DMS153 (cell line): ENCODE measurements around the gene KIF3A.

Experiments used
- DNase-seq: peaks from one replicate; lab custom pipeline; 2025; lab: John Stamatoyannopoulos, UW

KIF3A gene

DNA sequence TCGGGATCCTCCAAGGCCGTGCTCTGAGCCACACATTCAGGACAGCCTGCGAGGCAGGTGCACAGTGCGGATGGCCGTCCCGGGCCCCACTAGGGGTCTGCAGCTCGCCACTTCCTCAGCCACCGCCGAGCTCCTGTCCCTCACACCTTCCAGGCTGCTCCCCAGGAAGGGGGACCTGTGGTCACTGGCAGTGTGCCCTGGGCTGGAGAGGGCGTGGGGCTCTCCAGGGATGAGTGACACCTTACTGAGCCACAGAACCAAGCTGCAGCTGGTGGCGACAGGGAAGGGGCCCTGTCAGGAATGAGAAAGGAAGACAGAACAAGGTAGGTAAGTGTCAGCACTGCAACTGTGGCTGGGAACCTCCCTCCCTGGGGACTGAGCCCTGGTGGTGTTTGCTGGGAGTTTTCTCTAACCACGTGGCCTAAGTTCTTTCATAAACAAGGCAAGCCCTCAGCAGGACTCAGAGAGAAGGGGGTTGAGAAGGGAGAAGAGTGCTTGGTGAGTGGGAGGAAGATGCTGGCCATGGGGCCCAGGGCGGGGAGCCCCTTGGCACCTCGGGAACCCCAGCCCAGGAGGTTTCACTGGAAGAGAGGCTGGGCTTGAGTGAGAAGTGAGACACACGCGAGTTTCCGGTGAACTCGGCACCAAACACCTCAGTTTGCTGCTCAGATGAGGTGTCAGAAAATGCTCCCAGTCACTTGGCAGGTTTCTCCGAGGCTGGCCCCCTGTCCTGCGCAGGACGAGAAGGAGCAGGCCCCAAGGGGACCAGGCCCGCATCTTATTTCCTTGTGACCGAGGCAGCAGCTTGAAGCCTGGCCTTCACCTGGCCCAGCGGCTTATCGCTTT, 74.2 kb downstream of the KIF3A start:
- no peak for DNase-seq

DNA sequence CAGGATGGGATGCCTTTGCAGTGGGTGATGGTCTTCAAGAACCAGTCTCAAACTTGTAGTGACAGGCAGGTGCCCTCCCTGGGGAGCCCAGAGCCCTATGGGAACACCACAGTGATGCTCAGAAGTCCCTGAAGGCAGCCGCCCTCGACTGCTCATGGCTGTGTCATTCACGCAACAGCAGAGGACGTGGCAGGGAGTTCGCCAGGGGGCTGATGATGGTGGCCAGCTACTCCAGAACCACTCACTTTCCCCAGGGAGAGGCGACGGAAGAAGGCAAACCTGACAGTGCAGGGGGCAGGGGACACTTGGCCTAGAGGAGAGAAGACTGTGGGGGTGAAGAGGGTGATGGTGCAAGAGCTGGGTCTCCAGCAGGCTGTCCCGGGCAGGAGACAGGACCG, 75.3 kb downstream of the KIF3A start:
- DNase-seq, result no peak

DNA sequence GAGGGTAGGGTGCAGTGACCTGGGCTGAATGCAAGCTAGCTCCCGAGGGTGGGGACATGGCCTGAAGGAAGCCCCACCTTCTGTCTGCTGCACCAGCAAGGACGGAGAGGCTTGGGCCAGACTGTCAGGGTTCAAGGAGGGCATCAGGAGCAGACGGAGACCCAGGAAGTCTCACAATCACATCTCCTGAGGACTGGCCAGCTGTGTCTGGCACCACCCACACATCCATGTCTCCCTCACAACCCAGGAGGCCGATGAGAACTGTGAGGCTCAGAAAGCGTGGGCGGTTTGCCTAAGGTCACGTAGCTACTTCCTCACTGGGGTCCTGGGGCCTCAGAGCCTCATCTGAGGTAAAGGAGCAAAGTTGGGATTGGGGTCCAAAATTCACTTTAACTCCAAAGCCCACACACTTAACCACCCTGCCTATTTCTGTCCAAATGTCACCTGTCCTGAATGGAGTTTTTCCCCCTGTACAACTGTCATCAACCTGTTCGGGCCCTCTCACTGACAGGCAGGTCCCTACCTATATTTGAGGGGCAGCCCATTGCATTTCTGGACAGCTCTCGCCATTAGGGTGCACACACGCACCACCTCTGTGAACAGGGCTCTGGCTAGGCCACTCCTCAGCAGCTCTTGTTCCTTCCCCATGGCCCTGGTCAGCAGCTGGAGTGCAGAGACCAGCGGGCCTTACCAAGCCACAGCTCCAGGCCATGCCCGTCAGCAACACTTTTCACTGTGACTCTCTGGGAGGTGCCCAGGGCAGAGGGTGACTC, 75.9 kb downstream of the KIF3A start:
- DNase-seq, result no peak

DNA sequence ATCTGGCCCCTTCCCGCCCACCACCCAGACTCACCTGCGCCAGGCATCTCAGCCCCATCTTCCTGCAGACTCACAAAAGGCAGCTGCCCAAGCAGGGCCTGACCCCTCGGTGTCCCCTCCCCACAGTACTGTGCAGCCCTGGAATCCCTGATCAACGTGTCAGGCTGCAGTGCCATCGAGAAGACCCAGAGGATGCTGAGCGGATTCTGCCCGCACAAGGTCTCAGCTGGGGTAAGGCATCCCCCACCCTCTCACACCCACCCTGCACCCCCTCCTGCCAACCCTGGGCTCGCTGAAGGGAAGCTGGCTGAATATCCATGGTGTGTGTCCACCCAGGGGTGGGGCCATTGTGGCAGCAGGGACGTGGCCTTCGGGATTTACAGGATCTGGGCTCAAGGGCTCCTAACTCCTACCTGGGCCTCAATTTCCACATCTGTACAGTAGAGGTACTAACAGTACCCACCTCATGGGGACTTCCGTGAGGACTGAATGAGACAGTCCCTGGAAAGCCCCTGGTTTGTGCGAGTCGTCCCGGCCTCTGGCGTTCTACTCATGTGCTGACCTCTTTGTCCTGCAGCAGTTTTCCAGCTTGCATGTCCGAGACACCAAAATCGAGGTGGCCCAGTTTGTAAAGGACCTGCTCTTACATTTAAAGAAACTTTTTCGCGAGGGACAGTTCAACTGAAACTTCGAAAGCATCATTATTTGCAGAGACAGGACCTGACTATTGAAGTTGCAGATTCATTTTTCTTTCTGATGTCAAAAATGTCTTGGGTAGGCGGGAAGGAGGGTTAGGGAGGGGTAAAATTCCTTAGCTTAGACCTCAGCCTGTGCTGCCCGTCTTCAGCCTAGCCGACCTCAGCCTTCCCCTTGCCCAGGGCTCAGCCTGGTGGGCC, 77.5 kb downstream of the KIF3A start:
- no peak for DNase-seq

DNA sequence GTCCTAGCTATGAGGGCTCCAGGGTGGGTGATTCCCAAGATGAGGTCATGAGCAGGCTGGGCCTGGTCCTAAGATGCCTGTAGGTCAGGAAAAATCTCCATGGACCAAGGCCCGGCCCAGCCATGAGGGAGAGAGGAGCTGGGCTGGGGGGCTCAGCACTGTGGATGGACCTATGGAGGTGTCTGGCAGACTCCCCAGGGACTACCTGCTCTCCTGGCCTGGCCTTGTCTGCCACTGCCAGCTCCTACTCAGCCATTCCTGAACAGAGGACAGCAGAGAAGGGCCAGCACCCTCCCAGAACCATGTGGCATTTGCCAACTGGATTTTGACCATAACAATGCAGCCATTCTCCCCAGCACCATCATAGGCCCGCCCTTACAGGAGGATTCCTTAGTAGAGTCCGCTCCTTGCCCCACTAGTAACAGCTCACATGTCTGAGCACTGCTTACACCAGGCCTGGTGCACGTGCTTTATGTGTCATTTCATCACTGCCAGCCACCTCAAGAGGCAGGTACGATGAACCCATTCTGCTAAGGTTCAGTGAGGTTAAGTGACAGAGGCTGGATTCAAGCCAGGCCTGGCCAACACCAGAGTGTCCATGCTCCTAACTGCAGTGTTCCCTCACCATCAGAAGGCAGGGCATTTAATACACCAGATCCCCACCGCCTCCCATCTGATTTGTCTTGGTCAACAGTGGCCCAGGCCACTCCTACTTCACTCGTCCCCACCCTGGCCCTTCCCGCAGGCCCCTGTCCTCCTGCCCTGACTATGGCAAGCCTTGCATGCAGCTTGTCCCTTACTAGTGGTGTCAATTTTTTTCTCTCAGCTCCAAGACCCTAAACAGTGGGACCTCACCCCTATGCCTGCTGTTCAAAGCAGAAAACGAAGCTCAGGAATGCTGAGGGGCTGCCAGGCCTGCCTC, 78.7 kb downstream of the KIF3A start:
- no peak for DNase-seq

DNA sequence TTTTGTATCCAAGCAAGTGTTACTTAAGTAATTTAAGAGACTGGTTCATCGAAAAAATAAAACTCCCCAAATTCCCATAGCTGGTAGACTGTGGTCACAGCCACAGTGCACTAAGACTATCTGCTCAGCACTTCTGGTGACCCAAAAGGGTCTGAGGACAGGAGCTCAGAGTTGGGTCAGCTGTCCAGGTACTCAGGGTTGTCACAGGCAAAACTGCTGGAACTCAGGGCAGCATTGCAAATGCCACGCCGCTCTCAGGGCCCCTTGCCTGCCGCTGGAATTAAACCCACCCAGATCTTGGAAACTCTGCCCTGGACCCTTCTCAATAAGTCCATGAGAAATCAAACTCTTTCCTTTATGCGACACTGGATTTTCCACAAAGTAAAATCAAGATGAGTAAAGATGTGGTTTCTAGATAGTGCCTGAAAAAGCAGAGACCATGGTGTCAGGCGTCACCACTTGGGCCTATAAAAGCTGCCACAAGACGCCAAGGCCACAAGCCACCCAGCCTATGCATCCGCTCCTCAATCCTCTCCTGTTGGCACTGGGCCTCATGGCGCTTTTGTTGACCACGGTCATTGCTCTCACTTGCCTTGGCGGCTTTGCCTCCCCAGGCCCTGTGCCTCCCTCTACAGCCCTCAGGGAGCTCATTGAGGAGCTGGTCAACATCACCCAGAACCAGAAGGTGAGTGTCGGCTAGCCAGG, 79.5 kb downstream of the KIF3A start, which contains the start of gene IL13:
Gene IL13, plus strand, starts transcription at position 498 of the 705 bp plus-strand sequence. Its CDS starts 14 bp downstream, at position 512.
- DNase-seq, result no peak

DNA sequence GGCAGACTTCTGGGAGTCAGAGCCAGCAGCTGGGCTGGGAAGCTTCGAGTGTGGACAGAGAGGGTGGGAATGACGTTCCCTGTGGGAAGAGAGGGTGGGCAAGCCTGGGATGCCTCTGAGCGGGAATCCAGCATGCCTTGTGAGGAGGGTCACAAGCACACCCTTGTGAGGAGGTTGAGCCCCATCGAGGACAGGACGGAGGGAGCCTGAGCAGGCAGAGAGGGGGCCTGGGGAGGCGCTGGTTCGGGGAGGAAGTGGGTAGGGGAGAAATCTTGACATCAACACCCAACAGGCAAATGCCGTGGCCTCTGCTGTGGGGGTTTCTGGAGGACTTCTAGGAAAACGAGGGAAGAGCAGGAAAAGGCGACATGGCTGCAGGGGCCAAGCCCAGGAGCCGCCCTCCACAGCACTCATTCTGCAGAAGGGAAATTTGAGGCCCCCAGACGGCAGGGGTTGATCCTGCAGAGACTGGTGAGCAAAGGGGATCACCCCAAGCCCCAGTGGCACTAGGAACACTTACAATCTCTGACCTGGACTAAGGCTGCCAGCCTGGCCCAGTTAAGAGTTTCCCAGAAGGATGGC, 80.5 kb downstream of the KIF3A start:
- no peak for DNase-seq

DNA sequence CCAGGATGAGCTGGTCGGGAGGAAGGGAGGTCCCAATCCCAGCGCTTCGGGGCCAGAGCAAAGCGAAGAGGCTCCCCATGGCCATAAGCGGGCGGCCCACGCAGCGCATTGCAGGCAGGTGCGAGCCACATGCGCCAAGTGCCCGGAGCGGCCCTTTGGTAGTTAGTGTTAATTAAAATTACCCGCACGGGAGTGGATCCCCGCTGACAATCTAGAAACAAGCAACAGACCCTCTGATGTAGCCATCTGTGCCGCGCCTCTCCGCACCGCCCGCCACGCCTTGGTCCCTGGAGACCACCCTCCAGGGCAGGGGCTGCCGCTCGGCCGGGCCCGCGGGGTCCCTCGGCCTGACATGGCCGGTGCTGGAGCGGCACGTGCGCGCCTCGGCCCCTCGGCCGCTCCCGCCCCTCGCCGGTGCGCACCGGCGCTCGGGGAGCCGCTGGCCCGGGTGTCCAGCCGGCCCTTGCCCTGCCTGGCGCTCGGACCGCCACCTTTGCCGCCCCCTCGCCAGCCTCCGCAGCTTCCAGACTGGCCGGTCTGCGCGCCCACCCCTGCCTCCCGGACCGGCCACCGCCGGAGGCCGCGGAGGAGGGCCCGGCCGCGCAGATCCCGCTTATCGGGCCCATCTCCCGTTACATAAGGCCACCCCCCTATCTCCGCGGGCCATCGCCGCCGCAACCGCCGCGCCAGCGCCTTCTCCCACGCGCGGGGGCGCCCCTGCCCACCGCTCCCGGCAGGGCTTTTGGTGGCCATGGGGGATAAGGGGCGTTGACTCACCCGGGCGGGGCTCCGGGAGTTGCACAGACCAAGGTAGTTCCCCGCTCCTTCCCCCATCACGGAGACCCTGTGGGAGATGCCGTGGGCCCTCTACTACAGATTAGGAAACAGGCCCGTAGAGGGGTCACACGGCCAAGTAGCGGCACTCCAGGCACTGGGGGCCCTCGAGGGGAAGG, 81.2 kb downstream of the KIF3A start:
- no peak for DNase-seq

DNA sequence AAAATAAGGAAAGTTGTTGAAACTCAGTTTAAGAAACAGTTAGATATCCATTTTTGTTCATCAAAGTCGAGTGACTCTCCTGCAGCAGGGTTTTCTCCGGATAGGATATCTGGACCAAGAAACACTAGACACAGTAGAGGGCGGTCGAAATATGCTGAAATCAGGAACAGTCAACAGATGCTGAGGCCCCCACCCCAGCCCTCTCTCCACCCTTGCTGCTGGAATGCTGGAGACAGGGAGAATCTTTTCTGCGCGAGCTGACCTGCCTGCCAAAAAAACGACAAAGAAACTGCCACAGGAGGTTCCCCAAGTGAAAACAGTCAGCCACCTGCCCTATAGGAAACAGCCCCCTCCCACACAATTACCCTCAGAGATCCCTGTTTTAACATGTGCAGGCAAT, 83.6 kb downstream of the KIF3A start:
- no peak for DNase-seq

DNA sequence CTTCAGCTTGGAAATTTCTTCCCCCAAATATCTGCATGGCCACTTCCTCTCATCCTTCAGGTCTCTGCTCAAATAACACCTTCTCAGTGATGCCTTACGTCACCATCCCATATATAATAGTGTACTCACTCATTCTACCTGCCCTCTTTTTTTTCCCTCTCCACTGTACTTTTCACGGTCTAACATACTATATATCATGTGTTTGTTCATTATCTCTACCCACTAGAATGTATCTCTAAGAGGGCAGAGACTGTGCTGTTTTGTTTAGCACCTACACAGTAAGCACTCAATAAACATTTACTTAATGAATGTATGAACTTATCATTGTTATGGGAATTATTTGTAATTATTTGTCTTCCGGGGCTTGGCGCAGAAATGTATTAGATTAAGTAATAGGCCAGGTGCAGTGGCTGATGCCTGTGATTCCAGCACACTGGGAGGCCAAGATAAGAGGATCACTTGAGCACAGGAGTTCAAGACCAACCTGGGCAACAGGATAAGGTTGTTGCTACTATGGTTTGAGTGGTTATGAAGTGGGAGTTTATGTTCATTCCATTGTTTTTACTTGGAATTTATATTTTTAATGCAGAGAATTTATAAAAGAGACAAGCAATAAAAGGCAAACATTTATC, 85.4 kb downstream of the KIF3A start:
- DNase-seq, result no peak

DNA sequence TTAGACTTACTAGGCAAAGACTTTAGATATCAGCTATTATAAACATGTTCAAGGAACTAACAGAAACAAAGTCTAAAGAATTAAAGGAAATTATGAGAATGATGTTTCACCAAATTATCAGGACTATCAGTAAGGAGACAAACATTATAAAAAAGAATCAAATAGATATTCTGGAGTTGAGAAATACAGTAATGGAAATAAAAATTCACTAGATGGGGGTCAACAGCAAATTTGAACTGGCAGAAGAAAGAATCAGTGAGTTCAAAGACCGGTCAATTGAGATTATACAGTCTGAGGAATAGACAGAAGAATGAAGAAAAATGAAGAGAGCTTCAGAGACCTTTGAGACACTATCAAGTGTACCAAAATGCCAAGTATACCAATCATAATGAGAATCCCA, 89.0 kb downstream of the KIF3A start:
- no peak for DNase-seq

DNA sequence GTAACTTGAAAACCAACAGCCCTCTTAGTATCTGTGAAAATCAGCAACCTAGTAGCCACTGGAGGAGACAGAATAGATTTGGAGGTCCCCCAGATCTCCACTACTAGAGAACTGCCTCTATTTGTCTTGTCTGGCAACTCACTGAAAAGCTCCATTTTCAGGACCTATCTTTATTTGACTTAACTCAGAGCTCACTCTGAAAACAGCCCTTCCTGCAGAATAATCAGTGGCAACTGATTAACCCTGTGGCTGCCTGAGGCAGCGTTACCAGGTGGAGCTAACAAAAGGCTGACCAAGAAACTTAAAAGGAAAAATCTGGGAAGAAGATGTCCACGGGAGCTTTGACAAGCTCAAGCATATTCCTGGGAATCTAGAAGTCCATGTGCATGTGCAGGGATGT, 89.9 kb downstream of the KIF3A start:
- no peak for DNase-seq

DNA sequence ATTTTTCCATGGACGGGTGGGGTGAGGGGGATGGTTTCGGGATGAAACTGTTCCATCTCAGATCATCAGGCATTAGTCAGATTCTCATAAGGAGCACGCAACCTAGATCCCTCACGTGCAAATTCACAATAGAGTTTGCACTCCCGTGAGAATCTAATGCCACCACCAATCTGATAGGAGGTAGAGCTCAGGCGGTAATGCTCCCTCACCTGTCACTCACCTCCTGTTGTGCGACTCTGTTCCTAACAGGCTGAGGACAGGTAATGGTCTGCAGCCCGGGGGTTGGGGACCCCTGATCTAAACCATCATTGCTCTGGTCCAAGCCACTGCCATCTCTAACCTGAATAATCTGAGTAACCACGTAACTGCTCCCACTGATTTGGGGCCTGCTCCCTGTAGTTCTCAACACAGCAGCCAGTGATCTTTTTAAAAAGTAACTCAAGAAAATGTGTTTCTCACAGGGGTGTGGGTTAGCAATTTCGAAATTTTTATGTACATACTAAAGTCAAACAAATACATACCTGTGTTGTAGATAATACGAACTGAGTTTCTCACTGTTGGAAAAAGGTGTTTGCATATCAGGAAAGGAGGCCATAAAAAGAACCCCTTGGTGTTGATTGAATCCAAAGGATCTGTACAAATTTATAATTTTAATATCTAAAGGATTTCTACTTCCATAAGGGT, 90.6 kb downstream of the KIF3A start:
- no peak for DNase-seq

DNA sequence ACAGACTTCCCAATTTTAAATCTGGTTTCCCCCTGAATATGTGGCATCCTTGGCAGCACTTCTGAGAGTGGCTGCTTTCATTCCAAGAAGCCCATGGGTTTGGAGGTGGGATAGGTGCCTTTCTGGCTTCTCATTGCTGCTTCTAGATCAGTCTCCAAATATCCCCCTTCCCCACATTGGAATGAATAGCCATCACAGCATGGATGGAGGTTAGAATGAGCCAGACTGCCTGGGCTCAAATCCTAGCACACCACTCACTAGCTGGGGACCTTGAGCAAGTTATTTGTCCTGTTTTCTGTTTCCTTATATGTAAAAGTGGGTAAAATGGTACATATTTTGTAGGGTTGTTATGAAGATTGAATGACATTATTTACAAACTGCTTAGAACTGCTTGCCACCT, 93.2 kb downstream of the KIF3A start:
- no peak for DNase-seq
